Mucosa of stomach (tissue), 1 donor: Measurements from ENCODE around the gene HERC5.
A peak's percentile ranks its signal among the peaks of the same experiment; 100 is the strongest.
"Not testable (repeated sequence)": the region's sequence is repeated elsewhere in the genome, so short reads cannot be mapped to it uniquely, and the experiment has no call there.

Experiments
- H3K27me3 ChIP-seq: one replicate; pipeline ENCODE4 v1.7.0; 2013; ENCODE audit warnings: mild to moderate bottlenecking, low read length; ENCODE audit not compliant: control insufficient read depth, insufficient read depth
- H3K36me3 ChIP-seq: one replicate; pipeline ENCODE4 v1.7.0; 2013; ENCODE audit warnings: low read length; ENCODE audit not compliant: control insufficient read depth, insufficient read depth
- H3K4me1 ChIP-seq: one replicate; pipeline ENCODE4 v1.7.0; 2013; ENCODE audit warnings: mild to moderate bottlenecking, low read length; ENCODE audit not compliant: control insufficient read depth, insufficient read depth
- H3K4me3 ChIP-seq: one replicate; pipeline ENCODE4 v1.7.0; 2013; ENCODE audit warnings: low read length
- H3K9ac ChIP-seq: one replicate; pipeline ENCODE4 v1.7.0; 2013; ENCODE audit warnings: mild to moderate bottlenecking, low read length, moderate library complexity
- H3K9me3 ChIP-seq: one replicate; pipeline ENCODE4 v1.7.0; 2013; ENCODE audit warnings: mild to moderate bottlenecking, low read length, moderate library complexity; ENCODE audit not compliant: control insufficient read depth
- donor health status: Pancreatic carcinoma.

The HERC5 gene

DNA sequence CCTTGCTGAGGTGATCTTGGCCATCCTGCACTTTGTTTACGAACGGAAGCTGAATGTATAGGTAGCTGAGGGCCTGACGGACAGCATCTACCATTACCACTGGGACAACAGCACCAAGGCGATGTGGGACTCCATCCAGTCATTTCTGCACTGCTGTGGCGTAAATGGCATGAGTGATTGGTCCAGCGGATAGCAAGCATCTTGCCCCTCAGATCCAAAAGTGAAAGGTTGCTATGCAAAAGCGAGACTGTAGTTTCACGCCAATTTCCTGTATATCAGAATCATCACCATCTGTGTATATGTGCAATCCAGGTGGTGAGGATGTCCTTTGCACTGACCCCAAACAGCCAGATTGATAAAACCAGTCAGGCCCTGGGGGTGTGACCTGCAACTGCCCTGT lies 70.9 kb downstream of the HERC5 start:
- Histone ChIP-seq H3K9me3 (no peaks in the 10 kb centered on the region), H3K4me3 (no peak overlapping the region), H3K4me1 (peaks cover 17% of the 10 kb centered on the region), H3K9ac (no peak overlapping the region), H3K27me3 (no peaks in the 10 kb centered on the region), H3K36me3 (no peaks in the 10 kb centered on the region)

DNA sequence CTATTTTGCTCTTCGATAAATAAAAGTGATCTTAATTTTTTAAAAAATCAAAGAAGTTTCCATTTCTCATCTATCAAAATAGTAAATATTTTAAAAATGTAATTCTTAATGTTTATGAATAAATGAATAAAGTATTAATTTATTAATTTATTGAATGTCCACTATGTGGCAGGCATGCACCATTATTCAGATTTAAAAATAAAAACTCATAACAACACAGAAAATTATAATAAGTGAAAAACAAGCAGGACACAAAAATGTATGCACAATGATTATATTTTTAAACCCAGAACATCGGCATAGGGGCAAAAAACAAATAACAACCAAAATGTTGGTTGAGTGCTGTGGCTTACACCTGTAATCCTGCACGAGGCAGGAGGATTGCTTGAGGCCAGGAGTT lies 71.9 kb downstream of the HERC5 start:
- no peaks in the 10 kb centered on the region for H3K36me3 ChIP-seq
- H3K9me3 ChIP-seq: no peaks in the 10 kb centered on the region
- no peak overlapping the region for H3K4me3 ChIP-seq
- H3K27me3 ChIP-seq: no peaks in the 10 kb centered on the region
- peaks cover 15% of the 10 kb centered on the region for H3K4me1 ChIP-seq
- no peak overlapping the region for H3K9ac ChIP-seq

GRCh38 chr4:88531549-88531948 lies 74.6 kb downstream of the HERC5 start:
- Histone ChIP-seq H3K27me3 (no peaks in the 10 kb centered on the region), H3K4me3 (no peak overlapping the region), H3K4me1 (peaks cover 6% of the 10 kb centered on the region), H3K9ac (no peak overlapping the region), H3K9me3 (no peaks in the 10 kb centered on the region), H3K36me3 (no peaks in the 10 kb centered on the region)

DNA sequence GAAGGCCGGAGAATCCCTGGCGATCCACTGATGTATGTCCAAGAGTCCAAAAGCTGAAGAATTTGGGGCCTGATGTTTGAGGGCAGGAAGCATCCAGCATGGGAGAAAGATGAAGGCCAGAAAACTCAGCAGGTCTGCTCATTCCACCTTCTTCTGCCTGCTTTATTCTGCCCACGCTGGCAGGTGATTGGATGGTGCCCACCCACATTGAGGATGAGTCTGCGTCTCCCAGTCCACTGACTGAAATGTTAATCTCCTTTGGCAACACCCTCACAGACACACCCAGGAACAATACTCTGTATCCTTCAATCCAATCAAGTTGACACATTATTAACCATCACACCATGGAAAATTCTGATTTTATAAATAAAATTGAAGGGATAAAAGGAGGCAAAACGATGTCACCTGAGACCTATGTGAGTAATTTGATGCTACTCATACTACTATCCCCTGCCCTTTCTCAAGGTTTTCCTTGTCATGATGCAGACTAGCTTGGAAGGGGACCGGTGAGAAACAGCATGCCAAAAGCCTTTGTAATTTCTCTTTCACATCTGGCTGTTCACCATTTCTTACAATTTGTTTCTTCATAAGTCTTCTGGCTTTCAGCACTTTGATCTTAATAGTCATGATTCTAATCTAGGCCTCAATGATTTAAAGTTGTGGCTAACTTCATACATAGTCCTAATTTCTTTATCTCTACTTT lies 76.3 kb downstream of the HERC5 start:
- no peaks in the 10 kb centered on the region for H3K9me3 ChIP-seq
- H3K27me3 ChIP-seq: no peaks in the 10 kb centered on the region

GRCh38 chr4:88533937-88534750 lies 77.2 kb downstream of the HERC5 start:
- no peak overlapping the region for H3K4me3 ChIP-seq
- H3K4me1 ChIP-seq: no peaks in the 10 kb centered on the region
- no peaks in the 10 kb centered on the region for H3K9me3 ChIP-seq
- H3K9ac ChIP-seq: no peak overlapping the region
- no peaks in the 10 kb centered on the region for H3K27me3 ChIP-seq
- H3K36me3 ChIP-seq: no peaks in the 10 kb centered on the region

More for the DNA sequence above, 76.3 kb downstream of the HERC5 start:
- Histone ChIP-seq H3K4me3 (no peak overlapping the region), H3K4me1 (peaks cover 3% of the 10 kb centered on the region), H3K36me3 (no peaks in the 10 kb centered on the region), H3K9ac (no peak overlapping the region)

DNA sequence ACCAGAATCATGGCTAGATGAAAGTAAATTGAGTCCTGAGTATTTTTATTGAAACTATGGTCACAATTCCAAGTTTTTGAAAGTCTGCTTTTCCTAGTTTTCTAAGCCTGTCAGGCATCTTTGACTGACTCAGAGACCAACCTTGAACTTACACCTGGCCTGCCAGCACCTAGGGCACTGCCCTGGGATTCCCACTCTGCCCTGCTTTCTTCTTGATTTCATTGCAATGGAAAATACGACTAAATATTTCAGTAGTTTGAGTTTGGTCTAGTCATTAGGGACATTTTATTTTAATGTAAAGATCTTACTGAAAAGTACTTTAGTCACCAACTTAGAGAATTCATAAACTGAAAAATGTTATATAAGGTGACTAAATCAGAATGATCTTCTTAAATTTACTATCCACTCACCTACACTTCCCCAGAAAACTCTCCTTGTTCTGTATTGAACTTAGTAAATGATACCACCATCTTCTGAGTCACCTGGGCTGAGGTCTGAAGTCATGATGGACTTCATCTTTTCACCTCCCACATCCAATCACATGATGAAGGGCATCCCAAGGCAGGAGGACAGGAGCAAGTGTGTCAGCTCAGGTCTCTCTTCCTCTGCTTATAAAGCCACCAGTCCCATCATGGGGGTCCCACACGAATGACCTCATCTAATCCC lies 78.3 kb downstream of the HERC5 start:
- H3K4me3 ChIP-seq: no peak overlapping the region
- H3K9ac ChIP-seq: no peak overlapping the region
- H3K9me3 ChIP-seq: no peaks in the 10 kb centered on the region
- H3K27me3 ChIP-seq: no peaks in the 10 kb centered on the region
- H3K36me3 ChIP-seq: no peaks in the 10 kb centered on the region
- no peaks in the 10 kb centered on the region for H3K4me1 ChIP-seq

GRCh38 chr4:88537709-88538108 lies 80.8 kb downstream of the HERC5 start:
- H3K27me3 ChIP-seq: no peaks in the 10 kb centered on the region
- H3K4me3 ChIP-seq: no peak overlapping the region
- H3K36me3 ChIP-seq: no peaks in the 10 kb centered on the region
- no peaks in the 10 kb centered on the region for H3K9me3 ChIP-seq
- no peak overlapping the region for H3K9ac ChIP-seq
- no peaks in the 10 kb centered on the region for H3K4me1 ChIP-seq

DNA sequence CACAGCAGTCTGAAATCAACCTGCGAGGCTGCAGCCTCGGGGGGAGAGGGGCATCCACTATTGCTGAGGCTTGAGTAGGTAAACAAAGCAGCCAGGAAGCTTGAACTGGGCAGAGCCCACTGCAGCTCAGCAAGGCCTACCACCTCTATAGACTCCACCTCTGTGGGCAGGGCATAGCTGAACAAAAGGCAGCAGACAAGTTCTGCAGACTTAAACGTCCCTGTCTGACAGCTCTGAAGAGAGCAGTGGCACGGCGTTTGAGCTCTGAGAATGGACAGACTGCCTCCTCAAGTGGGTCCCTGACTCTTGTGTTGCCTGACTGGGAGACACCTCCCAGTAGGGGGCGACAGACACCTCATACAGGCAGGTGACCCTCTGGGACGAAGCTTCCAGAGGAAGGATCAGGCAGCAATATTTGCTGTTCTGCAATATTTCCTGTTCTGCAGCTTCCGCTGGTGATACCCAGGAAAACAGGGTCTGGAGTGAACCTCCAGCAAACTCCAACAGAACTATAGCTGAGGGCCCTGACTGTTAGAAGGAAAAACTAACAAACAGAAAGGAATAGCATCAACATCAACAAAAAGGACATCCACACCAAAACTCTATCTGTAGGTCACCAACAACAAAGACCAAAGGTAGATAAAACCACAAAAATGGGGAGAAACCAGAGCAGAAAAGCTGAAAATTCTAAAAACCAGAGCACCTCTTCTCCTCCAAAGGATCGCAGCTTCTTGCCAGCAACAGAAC lies 82.6 kb downstream of the HERC5 start:
- not testable (repeated sequence) for H3K4me1 ChIP-seq, H3K27me3 ChIP-seq, H3K9me3 ChIP-seq, H3K4me3 ChIP-seq, H3K36me3 ChIP-seq
- H3K9ac ChIP-seq: peak overlapping the region; percentile 5

- Histone ChIP-seq H3K27me3 (no peaks in the 10 kb centered on the region), H3K9me3 (no peaks in the 10 kb centered on the region), H3K36me3 (no peaks in the 10 kb centered on the region), H3K4me3 (no peak overlapping the region), H3K4me1 (no peaks in the 10 kb centered on the region), H3K9ac (no peak overlapping the region)
Measured at GRCh38 chr4:88549815-88550214, 92.9 kb downstream of the HERC5 start.
